NOMO-1 (cell line): ENCODE data around the gene CASP1.
A peak's percentile ranks its signal among the peaks of the same experiment; 100 is the strongest.
"Not testable (repeated sequence)": the region's sequence is repeated elsewhere in the genome, so short reads cannot be mapped to it uniquely, and the experiment has no call there.

Experiments used
- DNase-seq, 2 experiments: peaks; one replicate each; lab custom pipeline; 2025; ENCODE audit not compliant: unreplicated experiment in 2 of 2; lab: John Stamatoyannopoulos, UW

CASP1 gene

GRCh38 chr11:105034813-105035620 lies at the start of gene CASP1:
Gene CASP1 (minus strand): TSS chr11:105035144. CDS start chr11:105035113, 31 bp downstream.
- peak; percentile 83 for DNase-seq

- DNase-seq = no peak
These were observed 46.6 kb upstream of the CASP1 start for GRCh38 chr11:105081412-105082150.

DNA sequence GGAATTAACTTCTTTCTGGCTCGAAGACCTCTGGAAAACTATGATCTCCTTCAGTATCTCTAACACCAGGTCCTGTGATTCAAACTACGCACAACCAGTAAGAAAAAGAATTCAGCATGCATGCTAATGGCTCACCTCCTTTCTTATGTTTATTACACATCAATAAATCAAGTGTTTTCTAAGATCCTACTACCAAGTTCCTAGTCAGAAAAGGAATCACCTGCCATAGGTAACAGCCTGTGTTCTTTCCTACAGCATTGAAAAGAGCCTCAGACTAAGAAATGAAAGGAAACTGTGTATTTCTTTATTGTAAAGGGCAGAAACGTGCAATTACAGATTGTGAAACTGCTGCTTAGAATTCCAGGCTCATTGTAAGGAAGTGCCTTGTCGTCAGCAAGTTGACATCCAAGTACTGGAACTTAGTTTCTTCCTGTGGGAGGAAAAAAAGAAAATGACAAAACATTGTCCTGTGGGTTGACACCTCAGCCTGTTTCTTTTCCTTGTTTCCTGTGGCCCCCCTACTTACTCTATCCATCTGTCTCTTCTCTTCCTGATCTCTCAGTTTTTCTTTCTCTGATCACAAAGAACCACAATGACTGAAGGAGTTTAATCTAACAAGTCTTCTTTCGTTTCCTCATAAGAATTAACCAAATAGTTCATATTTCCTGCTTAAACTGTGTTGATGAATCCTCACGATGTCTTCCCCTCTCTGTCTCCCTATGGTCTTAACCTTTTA lies 45.4 kb upstream of the CASP1 start:
- DNase-seq = peak in 1 of 2 experiments; percentile 37

DNA sequence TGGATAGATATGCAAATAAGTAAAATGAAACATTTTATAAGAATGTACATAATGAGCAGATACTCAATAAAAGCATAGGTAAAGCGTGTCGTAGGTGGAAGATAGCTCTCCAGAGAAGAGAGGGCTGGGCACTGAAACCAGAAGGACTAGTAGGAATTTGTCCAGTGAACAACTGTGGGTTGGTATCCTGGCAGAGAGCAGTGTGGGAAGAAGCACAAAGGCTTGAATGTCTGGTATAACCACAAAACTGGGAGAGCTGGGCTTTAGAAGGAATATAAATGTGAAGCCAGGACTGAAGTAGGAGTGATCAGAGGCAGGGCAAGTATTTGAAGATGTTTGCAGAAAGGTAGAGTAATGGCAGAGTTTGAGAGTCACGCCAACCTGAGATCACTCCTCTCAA lies 43.3 kb upstream of the CASP1 start:
- no peak for DNase-seq

GRCh38 chr11:105077141-105077790 lies 42.3 kb upstream of the CASP1 start:
- DNase-seq = not testable (repeated sequence)

DNA sequence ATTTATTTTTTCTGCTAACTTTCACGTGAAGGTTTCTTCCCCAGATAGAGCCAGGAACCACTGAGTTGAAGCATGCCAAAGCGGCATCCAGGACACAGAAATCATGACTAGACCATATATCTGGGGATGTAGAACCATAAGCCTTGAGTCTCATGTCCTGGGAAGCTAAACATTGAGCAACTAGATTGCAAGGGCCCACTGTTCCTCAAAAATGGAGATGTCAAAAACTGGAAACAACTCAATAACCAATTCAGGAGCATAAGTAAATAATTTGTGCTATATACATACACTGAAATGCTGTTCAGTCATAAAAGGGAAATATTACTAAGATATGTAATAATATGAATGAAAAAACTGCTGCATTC lies 39.2 kb upstream of the CASP1 start:
- no peak for DNase-seq

- no peak for DNase-seq
These were observed 38.7 kb upstream of the CASP1 start for GRCh38 chr11:105073456-105074165.

DNA sequence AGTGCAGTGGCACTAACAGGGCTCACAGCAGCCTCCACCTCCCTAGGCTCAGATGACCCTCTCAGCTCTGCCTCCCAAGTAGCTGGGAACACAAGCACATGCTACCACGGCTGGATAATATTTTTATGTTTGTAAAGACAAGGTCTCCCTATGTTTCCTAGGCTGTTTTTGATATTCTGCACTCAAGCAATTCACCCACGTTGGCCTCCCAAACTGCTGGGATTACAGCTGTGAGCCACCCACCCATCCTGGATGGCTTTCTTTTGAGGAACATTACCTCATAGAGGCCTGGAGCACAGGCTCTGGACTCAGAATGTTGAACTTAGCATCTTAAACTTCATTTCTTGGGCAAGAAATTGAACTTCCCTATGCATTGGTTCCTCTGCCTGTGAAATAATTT lies 37.1 kb upstream of the CASP1 start:
- DNase-seq = not testable (repeated sequence)

GRCh38 chr11:105071089-105071732 lies 36.3 kb upstream of the CASP1 start:
- DNase-seq = peak in 1 of 2 experiments; percentile 25

DNA sequence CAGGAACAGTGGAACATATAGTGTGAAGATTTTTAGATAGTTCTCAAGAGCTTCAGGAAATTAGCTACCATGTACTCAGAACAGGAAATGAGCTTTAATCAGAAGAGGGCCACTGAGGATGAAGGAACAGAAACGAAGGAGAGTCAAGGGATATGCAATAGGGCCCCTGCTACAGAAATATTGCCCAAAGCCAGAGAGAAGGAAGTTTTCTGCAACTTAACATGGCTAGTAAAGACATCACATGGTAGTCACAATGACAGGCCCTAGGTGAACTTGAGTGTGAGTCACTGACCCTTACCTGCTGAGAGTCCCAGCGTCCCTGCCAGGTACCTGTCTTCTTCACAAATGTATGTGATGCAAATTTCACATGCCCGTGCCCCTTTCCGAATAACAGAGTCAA lies 35.4 kb upstream of the CASP1 start:
- DNase-seq = peak; percentile 15 to 29

GRCh38 chr11:105069749-105070148 lies 34.8 kb upstream of the CASP1 start:
- DNase-seq = not testable (repeated sequence)

GRCh38 chr11:105063245-105063941 lies 28.4 kb upstream of the CASP1 start:
- not testable (repeated sequence) for DNase-seq

DNA sequence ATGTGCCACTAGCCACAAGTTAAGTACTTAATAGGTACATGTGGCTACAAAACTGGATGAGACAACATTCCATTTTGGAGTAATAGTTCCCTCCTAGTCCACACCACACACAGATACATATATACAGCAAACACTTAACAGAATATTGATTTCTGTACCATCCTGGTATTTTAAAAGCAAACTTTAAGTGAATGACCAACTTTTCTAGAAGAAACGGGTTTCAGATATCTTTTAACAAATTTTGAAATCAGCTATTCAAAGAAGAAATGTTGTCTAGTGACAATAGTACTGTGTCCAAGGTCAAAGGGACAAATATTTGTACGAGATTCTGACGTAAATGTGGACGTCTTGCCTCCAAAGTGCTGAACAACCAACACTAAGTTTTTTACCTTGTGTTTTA lies 22.5 kb upstream of the CASP1 start:
- DNase-seq = no peak

GRCh38 chr11:105056446-105056845 lies 21.5 kb upstream of the CASP1 start:
- DNase-seq = no peak

DNA sequence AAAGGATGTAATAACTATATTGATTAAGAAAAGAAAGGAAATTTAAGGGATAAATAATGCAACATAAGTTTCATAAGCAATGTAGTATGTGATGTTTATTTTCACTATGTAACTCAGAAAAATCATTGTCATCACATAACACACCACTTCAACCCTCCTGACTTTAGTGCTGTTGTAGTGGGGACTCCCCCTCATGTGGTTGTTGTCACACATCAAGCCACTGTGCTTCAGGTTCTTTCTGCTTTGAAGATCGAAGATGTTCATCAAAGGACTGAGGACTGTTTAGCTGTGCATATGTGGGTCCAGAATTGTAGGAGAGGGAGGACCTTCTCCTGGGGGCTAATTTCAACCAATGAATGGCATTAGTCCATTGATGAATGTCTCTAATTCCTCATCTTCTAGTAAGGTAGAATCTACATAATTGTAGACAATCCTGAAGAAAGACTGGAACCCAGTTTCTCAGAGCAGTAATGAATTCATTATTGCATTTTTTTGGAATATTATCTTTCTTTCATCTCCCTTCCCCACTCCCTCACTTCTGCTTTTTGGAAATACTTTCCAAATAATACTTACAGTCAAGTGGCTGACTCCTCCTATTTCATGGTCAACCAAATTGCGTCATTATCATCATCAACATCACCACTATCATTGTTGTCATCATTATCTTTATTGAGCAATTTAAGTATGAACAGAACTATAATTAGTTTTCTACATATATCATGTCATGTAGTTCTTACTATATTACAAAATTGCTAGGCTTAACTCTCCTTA lies 20.0 kb upstream of the CASP1 start:
- DNase-seq = peak; percentile 51 to 77

- no peak for DNase-seq
These were observed 17.5 kb upstream of the CASP1 start for GRCh38 chr11:105052487-105052886.

- DNase-seq = no peak
These were observed 16.6 kb upstream of the CASP1 start for GRCh38 chr11:105051559-105051958.

DNA sequence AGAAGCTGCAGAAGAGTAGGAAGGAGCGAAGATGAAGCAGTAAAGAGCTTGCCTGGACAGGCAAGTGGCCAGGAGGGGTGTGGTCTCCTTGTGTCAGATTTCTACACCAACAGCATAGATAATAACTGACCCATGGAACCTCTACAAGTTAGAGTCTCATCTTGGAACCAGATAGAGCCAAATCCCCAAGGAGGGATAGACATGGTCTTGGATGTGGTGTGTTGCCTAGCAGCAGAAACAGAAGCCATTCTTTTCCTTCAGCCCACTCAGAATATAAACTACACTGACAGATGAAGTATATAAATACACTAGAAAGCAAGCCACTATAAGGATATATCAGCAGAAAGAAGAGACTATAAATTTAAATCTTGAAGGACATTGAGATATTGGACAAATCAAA lies 14.5 kb upstream of the CASP1 start:
- DNase-seq = no peak
